Endothelial cell of umbilical vein (primary cell): Measurements from ENCODE around the gene STK32A. TPM values are rescaled to one million over a fixed set of nuclear protein-coding genes. Genes with fewer than 3 reads are reported as not detected.

Experiments
- BruUV-seq: library from RNA; stranded (reverse); fragments of 400-500 nt; replicated peaks from 2 replicates; lab custom pipeline; 2021; lab: Mats Ljungman, UMichigan
- CTCF ChIA-PET: fragments of 300-600, 350-600 bp; sonication (Branson Sonifier 250); formaldehyde crosslinking; loops from one replicate; lab custom pipeline; 2021; ENCODE audit warnings: antibody characterized with exemption, inconsistent platforms; lab: Charles Lee
- POLR2A ChIA-PET: fragments of 300-600, 350-600 bp; sonication (Branson Sonifier 250); formaldehyde crosslinking; loops from one replicate; lab custom pipeline; 2021; ENCODE audit warnings: antibody characterized with exemption, inconsistent platforms; lab: Charles Lee
- DNase-seq: peaks from one replicate; pipeline ENCODE4 v3.0.0-alpha.2; 2011; ENCODE audit warnings: low read depth, low spot score
- FAIRE-seq: peaks from 2 replicates; lab custom pipeline; 2011; peaks lifted over from hg19 to GRCh38; lab: Jason Lieb, UNC
- H2AFZ ChIP-seq: 2 replicates; pipeline ENCODE4 v1.6.0; 2012; ENCODE audit warnings: low read depth, low read length, control low read depth, inconsistent platforms
- H3K27ac ChIP-seq: 2 replicates; pipeline ENCODE4 v1.5.1; 2011; ENCODE audit warnings: low read depth, mild to moderate bottlenecking, control low read depth, low read length, moderate library complexity; ENCODE audit not compliant: insufficient read depth
- H3K27me3 ChIP-seq, 2 experiments: 2 replicates each; pipeline versions ENCODE4 v1.6.0 to v1.6.1; 2011; ENCODE audit warnings: low read length in 2 of 2, mixed read lengths in 1 of 2; ENCODE audit not compliant: control insufficient read depth in 2 of 2, insufficient read depth in 2 of 2
- H3K36me3 ChIP-seq, 2 experiments: 2 replicates in 1 of 2; 3 replicates in 1 of 2; pipeline ENCODE4 v1.5.1; 2011; ENCODE audit warnings: low read length in 2 of 2, mild to moderate bottlenecking in 1 of 2, moderate library complexity in 1 of 2; ENCODE audit not compliant: control insufficient read depth in 2 of 2, insufficient read depth in 2 of 2; ENCODE audit errors: extremely low read depth in 1 of 2
- H3K4me1 ChIP-seq: 3 replicates; pipeline ENCODE4 v1.5.1; 2011; ENCODE audit warnings: mild to moderate bottlenecking, low read length; ENCODE audit not compliant: control insufficient read depth, insufficient read depth; ENCODE audit errors: extremely low read depth
- H3K4me2 ChIP-seq: 2 replicates; pipeline ENCODE4 v1.6.1; 2011; ENCODE audit warnings: low read length, control low read depth, mixed read lengths; ENCODE audit not compliant: insufficient read depth
- H3K4me3 ChIP-seq, 3 experiments: fragments of 200-600 bp in 1 of 3; sonication (generic), shearing (Covaris generic) in 1 of 3; replicated peaks in 1 of 3; 2 replicates each; pipeline ENCODE4 v1.5.1; 2011 to 2016; ENCODE audit warnings: control low read depth in 3 of 3, low read length in 3 of 3, mild to moderate bottlenecking in 2 of 3, inconsistent platforms in 1 of 3, low read depth in 1 of 3, moderate library complexity in 1 of 3; ENCODE audit not compliant: insufficient read depth in 1 of 3
- H3K79me2 ChIP-seq: 2 replicates; pipeline ENCODE4 v1.6.0; 2012; ENCODE audit warnings: low read length, inconsistent platforms; ENCODE audit not compliant: control insufficient read depth, insufficient read depth
- H3K9ac ChIP-seq: replicated peaks from 2 replicates; pipeline ENCODE3; 2011; ENCODE audit warnings: low read length, control low read depth; ENCODE audit not compliant: insufficient read depth; ENCODE audit errors: extremely low read depth
- H3K9me1 ChIP-seq: replicated peaks from 3 replicates; pipeline ENCODE4 v1.6.0; 2011; ENCODE audit warnings: mild to moderate bottlenecking, low read length; ENCODE audit not compliant: control insufficient read depth, insufficient read depth; ENCODE audit errors: extremely low read depth
- H3K9me3 ChIP-seq: replicated peaks from 2 replicates; pipeline ENCODE4 v1.5.1; 2012; ENCODE audit warnings: low read length, inconsistent platforms; ENCODE audit not compliant: control insufficient read depth, insufficient read depth
- H4K20me1 ChIP-seq: replicated peaks from 2 replicates; pipeline ENCODE3; 2011; ENCODE audit warnings: mild to moderate bottlenecking, low read length; ENCODE audit not compliant: control insufficient read depth, insufficient read depth; ENCODE audit errors: extremely low read depth
- CTCF ChIP-seq, 2 donors: IDR thresholded peaks; 1 replicate in 1 of 2; 2 replicates in 1 of 2; pipeline ENCODE4 v1.5.1; 2011; ENCODE audit warnings: low read length in 2 of 2, mild to moderate bottlenecking in 2 of 2, moderate library complexity in 2 of 2, control low read depth in 1 of 2, inconsistent platforms in 1 of 2, low read depth in 1 of 2; ENCODE audit not compliant: insufficient read depth in 1 of 2; ENCODE audit errors: extremely low read depth in 1 of 2
- EZH2 ChIP-seq: IDR thresholded peaks from 2 replicates; pipeline ENCODE4 v1.6.1; 2012; ENCODE audit warnings: borderline replicate concordance, low read depth, mild to moderate bottlenecking, moderate library complexity, low read length, inconsistent platforms; ENCODE audit not compliant: severe bottlenecking
- FOS ChIP-seq: IDR thresholded peaks from 2 replicates; pipeline ENCODE4 v1.6.1; 2011; ENCODE audit warnings: mild to moderate bottlenecking, low read length, moderate library complexity, borderline replicate concordance; ENCODE audit not compliant: insufficient read depth
- GATA2 ChIP-seq: IDR thresholded peaks from 2 replicates; pipeline ENCODE4 v1.7.0; 2011; ENCODE audit warnings: low read depth, mild to moderate bottlenecking, moderate library complexity, mixed read lengths, low read length; ENCODE audit not compliant: insufficient read length, insufficient read depth
- JUN ChIP-seq: IDR thresholded peaks from 2 replicates; pipeline ENCODE4 v1.6.1; 2011; ENCODE audit warnings: borderline replicate concordance, low read depth; ENCODE audit not compliant: insufficient read length, insufficient read depth
- MAX ChIP-seq: IDR thresholded peaks from 2 replicates; pipeline ENCODE4 v1.6.1; 2011; ENCODE audit not compliant: insufficient read depth, insufficient read length
- MYC ChIP-seq: IDR thresholded peaks from one replicate; pipeline ENCODE4 v1.6.1; 2011; ENCODE audit warnings: mild to moderate bottlenecking, low read depth, low read length
- POLR2A ChIP-seq: IDR thresholded peaks from 2 replicates; pipeline ENCODE4 v1.6.1; 2012; ENCODE audit warnings: low read depth, mild to moderate bottlenecking, control low read depth, low read length
- POLR2AphosphoS5 ChIP-seq: IDR thresholded peaks from 2 replicates; pipeline ENCODE4 v1.6.1; 2012; ENCODE audit warnings: low read depth, mild to moderate bottlenecking, control low read depth, low read length, moderate library complexity; ENCODE audit not compliant: insufficient read depth
- dilution Hi-C: fragments of 300-500 bp; cut with MboI; formaldehyde crosslinking; loops from one replicate; pipeline ENCODE4 v1.15.0; 2019; ENCODE audit warnings: low sequenced_read_pairs; ENCODE audit not compliant: extremely low pct_ligation_motif_present
- intact Hi-C: fragments of 100-400 bp; cut with micrococcal nuclease; formaldehyde crosslinking; loops from one replicate; pipeline ENCODE4 v1.10.0; 2022
- polyA plus RNA-seq, 4 experiments: library from polyadenylated mRNA; depleted of rRNA in 3 of 4; stranded (reverse) in 3 of 4; unstranded in 1 of 4; fragments of >200 nt; gene quantifications; 2 replicates each; pipeline versions ENCODE4 v1.2.1 to v1.2.3, GENCODE V29; 2011 to 2012; ENCODE audit warnings: missing spikeins in 1 of 4
- total RNA-seq: library from RNA; stranded (reverse); gene quantifications from 2 replicates; pipeline ENCODE4 v1.2.3, GENCODE V29; 2021

The STK32A gene
- total and polyA plus RNA-seq, 2 donors (not counting 3 experiments of a cell fraction or from before 2014, with no cell fraction given), result not detected

- H3K4me1 ChIP-seq, result peaks cover 25% of the 10 kb centered on the region
- no peak overlapping the region for H3K4me2 ChIP-seq
- no peaks in the 10 kb centered on the region for H4K20me1 ChIP-seq
- dilution Hi-C loops, result no loop called here
- H3K27ac ChIP-seq, result peak overlapping the region; percentile 95
- FAIRE-seq (no peak), DNase-seq (no peak)
- no peaks in the 10 kb centered on the region for H3K27me3 ChIP-seq
- no peaks in the 10 kb centered on the region for H3K79me2 ChIP-seq
- intact Hi-C loops, result loop anchor here (1.0 kb wide), 5 partner anchors 49 to 155 kb away; no protein-coding TSS in a partner anchor
- TF ChIP-seq FOS, result no peak
- TF ChIP-seq GATA2, result no peak
- no peak for TF ChIP-seq JUN
- TF ChIP-seq MYC, result no peak
- no peak for TF ChIP-seq POLR2A
- TF ChIP-seq POLR2AphosphoS5, result no peak
- TF ChIP-seq EZH2, result no peak
- no peak for TF ChIP-seq CTCF (IDR thresholded peaks at IDR 0.05; ENCODE audit: extremely low read depth in 1 of 2, insufficient read depth in 1 of 2, low read depth in 1 of 2, low read length in 2 of 2)
- TF ChIP-seq MAX, result no peak
- H3K9me3 ChIP-seq, result no peaks in the 10 kb centered on the region
- BruUV-seq, result TSS peak; percentile 80
- CTCF ChIA-PET, result interaction anchor here (0.6 to 3.1 kb wide), 11 partner anchors 13 to 306 kb away, joined by 3 to 30 read pairs (median 5); no protein-coding TSS in a partner anchor
- H3K4me3 ChIP-seq, result no peak overlapping the region
- peaks cover 6 to 19% of the 10 kb centered on the region in 2 experiments for H3K36me3 ChIP-seq
- no peaks in the 10 kb centered on the region for H3K9me1 ChIP-seq
- POLR2A ChIA-PET, result no interaction called here
- H2AFZ ChIP-seq, result no peak overlapping the region
- peak overlapping the region; percentile 76 for H3K9ac ChIP-seq
These were observed 169.9 kb downstream of the STK32A start for GRCh38 chr5:147404706-147405105.
